ENCODE data around the gene DLEC1.

DLEC1 gene

GRCh38 chr3:38098376-38098723 lies 59.3 kb downstream of the DLEC1 start:
- Histone ChIP-seq H3K4me1 (ENCODE audit: insufficient read depth, insufficient read length) (peaks cover 17% of the 10 kb centered on the region), H3K36me3 (ENCODE audit: insufficient read depth, insufficient read length, low read length) (no peaks in the 10 kb centered on the region), H3K27me3 (ENCODE audit: insufficient read depth, insufficient read length) (peaks cover 3% of the 10 kb centered on the region), H3K9ac (ENCODE audit: insufficient read length, low read depth) (no peak overlapping the region), H3K9me3 (ENCODE audit: insufficient read depth, low read length) (no peaks in the 10 kb centered on the region), H3K4me3 (ENCODE audit: insufficient read length, low read depth) (no peak overlapping the region)
- no peak for TF ChIP-seq SUZ12 (IDR thresholded peaks at IDR 0.05; ENCODE audit: extremely low read depth, insufficient read depth, insufficient read length)
- TF ChIP-seq YY1 (IDR thresholded peaks at IDR 0.05; ENCODE audit: insufficient read depth, insufficient read length), result no peak
- TF ChIP-seq ZNF274 (IDR thresholded peaks at IDR 0.05; ENCODE audit: low read depth, low read length), result no peak
- no peak for DNase-seq (ENCODE audit: low read depth, low spot score)

DNA sequence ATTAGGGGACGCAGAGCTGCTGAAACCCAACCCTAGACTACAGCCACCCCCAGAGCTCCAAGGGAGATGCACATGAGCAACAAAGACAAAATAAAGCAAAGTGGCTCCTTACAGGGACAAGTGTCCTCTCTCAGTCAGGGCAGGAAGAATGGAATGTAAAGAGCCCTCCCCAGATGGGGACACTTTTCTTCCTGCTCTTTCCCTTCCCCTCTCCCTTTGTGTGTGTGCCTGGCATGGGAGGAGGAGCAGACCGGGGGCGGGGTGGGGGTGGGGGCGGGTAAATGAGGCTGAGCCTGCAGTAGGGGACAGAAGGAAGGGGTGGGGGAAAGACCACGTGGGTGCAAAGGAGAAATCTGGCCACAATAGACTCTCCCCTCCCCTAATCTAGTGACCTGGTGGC lies 60.5 kb downstream of the DLEC1 start:
- peak; percentile 50 for DNase-seq (ENCODE audit: low read depth, low spot score)
- H3K4me3 ChIP-seq (ENCODE audit: insufficient read length, low read depth), result no peak overlapping the region
- no peak for TF ChIP-seq ZNF274 (IDR thresholded peaks at IDR 0.05; ENCODE audit: low read depth, low read length)
- no peak for TF ChIP-seq YY1 (IDR thresholded peaks at IDR 0.05; ENCODE audit: insufficient read depth, insufficient read length)
- no peak for TF ChIP-seq SUZ12 (IDR thresholded peaks at IDR 0.05; ENCODE audit: extremely low read depth, insufficient read depth, insufficient read length)
- H3K36me3 ChIP-seq (ENCODE audit: insufficient read depth, insufficient read length, low read length), result no peaks in the 10 kb centered on the region
- peaks cover 17% of the 10 kb centered on the region for H3K4me1 ChIP-seq (ENCODE audit: insufficient read depth, insufficient read length)
- peak overlapping the region; percentile 34 for H3K9ac ChIP-seq (ENCODE audit: insufficient read length, low read depth)
- no peaks in the 10 kb centered on the region for H3K27me3 ChIP-seq (ENCODE audit: insufficient read depth, insufficient read length)
- H3K9me3 ChIP-seq (ENCODE audit: insufficient read depth, low read length), result no peaks in the 10 kb centered on the region

- Histone ChIP-seq H3K9me3 (ENCODE audit: insufficient read depth, low read length) (peaks cover 6% of the 10 kb centered on the region; the same call in 1 of the 2 replicates), H3K4me1 (ENCODE audit: insufficient read depth, insufficient read length) (peaks cover 17% of the 10 kb centered on the region), H3K36me3 (ENCODE audit: insufficient read depth, insufficient read length, low read length) (no peaks in the 10 kb centered on the region), H3K9ac (ENCODE audit: insufficient read length, low read depth) (peak overlapping the region; percentile 53), H3K4me3 (ENCODE audit: insufficient read length, low read depth) (no peak overlapping the region), H3K27me3 (ENCODE audit: insufficient read depth, insufficient read length) (no peaks in the 10 kb centered on the region)
- TF ChIP-seq ZNF274 (IDR thresholded peaks at IDR 0.05; ENCODE audit: low read depth, low read length), result no peak
- no peak for TF ChIP-seq SUZ12 (IDR thresholded peaks at IDR 0.05; ENCODE audit: extremely low read depth, insufficient read depth, insufficient read length)
- TF ChIP-seq YY1 (IDR thresholded peaks at IDR 0.05; ENCODE audit: insufficient read depth, insufficient read length), result no peak
- DNase-seq (ENCODE audit: low read depth, low spot score), result no peak
These were observed 61.5 kb downstream of the DLEC1 start for GRCh38 chr3:38100498-38100897.

DNA sequence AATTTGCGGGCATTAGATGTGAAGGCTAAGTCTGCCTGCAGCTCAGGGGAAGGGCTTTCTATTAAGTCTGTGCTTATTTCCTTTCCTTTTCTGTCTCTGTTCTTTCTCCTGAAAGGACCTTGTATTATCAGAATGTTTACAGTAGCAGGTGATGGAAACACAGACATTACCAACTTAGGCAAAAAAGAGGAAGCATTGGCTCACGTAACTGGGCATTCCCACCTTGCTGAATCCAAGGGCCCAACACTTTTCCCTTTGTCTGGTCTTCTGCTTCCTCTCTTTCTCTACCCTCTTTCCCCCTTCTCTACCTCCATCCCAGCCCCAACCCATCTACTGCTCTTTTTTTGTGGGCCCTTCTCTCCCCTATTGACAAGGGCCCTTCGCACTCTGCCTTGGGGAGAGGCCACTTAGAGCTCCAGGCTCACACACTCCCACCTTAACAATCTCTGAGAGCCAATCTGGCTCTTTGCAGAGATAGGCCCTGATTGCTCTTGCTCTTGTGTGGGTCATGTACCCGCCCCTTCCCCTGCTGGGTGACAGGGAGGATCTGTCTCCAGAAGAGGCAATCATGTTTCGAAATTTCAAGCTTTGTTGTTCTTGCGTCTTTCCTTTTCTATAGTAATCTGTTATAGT lies 62.9 kb downstream of the DLEC1 start:
- H3K9me3 ChIP-seq (ENCODE audit: insufficient read depth, low read length), result peaks cover 12% of the 10 kb centered on the region; the same call in 1 of the 2 replicates
- peaks cover 17% of the 10 kb centered on the region for H3K4me1 ChIP-seq (ENCODE audit: insufficient read depth, insufficient read length)
- no peak overlapping the region for H3K9ac ChIP-seq (ENCODE audit: insufficient read length, low read depth)
- H3K4me3 ChIP-seq (ENCODE audit: insufficient read length, low read depth), result no peak overlapping the region
- TF ChIP-seq YY1 (IDR thresholded peaks at IDR 0.05; ENCODE audit: insufficient read depth, insufficient read length) (no peak), SUZ12 (IDR thresholded peaks at IDR 0.05; ENCODE audit: extremely low read depth, insufficient read depth, insufficient read length) (no peak), ZNF274 (IDR thresholded peaks at IDR 0.05; ENCODE audit: low read depth, low read length) (no peak)
- H3K36me3 ChIP-seq (ENCODE audit: insufficient read depth, insufficient read length, low read length), result no peaks in the 10 kb centered on the region
- no peak for DNase-seq (ENCODE audit: low read depth, low spot score)
- no peaks in the 10 kb centered on the region for H3K27me3 ChIP-seq (ENCODE audit: insufficient read depth, insufficient read length)

GRCh38 chr3:38102444-38102814 lies 63.4 kb downstream of the DLEC1 start:
- no peak overlapping the region for H3K9ac ChIP-seq (ENCODE audit: insufficient read length, low read depth)

DNA sequence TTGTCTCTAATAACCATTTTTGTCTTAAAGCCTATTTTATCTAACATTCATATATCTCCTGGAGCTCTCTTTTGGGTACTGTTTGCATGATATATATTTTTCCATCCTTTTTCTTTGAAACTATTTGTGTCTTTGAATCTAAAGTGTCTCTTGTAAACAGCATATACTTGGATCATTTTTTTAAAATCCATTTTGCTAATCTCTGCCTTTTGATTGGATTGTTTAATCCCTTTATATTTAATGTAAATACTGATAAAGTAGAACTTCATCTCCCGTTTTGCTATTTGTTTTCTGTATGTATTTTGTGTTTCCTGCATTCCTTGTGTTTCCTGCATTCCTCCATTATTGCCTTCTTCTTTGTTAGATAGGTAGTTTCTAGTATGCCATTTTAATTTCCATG lies 66.5 kb downstream of the DLEC1 start:
- no peak for DNase-seq (ENCODE audit: low read depth, low spot score)
- Histone ChIP-seq H3K4me3 (ENCODE audit: insufficient read length, low read depth) (no peak overlapping the region), H3K27me3 (ENCODE audit: insufficient read depth, insufficient read length) (no peaks in the 10 kb centered on the region), H3K36me3 (ENCODE audit: insufficient read depth, insufficient read length, low read length) (no peaks in the 10 kb centered on the region), H3K4me1 (ENCODE audit: insufficient read depth, insufficient read length) (peaks cover 6% of the 10 kb centered on the region), H3K9ac (ENCODE audit: insufficient read length, low read depth) (no peak overlapping the region), H3K9me3 (ENCODE audit: insufficient read depth, low read length) (peaks cover 12% of the 10 kb centered on the region; the same call in 1 of the 2 replicates)
- TF ChIP-seq SUZ12 (IDR thresholded peaks at IDR 0.05; ENCODE audit: extremely low read depth, insufficient read depth, insufficient read length), result no peak

More at GRCh38 chr3:38102444-38102814, 63.4 kb downstream of the DLEC1 start:
- Histone ChIP-seq H3K4me3 (ENCODE audit: insufficient read length, low read depth) (no peak overlapping the region), H3K27me3 (ENCODE audit: insufficient read depth, insufficient read length) (no peaks in the 10 kb centered on the region), H3K36me3 (ENCODE audit: insufficient read depth, insufficient read length, low read length) (no peaks in the 10 kb centered on the region), H3K4me1 (ENCODE audit: insufficient read depth, insufficient read length) (peaks cover 17% of the 10 kb centered on the region), H3K9me3 (ENCODE audit: insufficient read depth, low read length) (peaks cover 12% of the 10 kb centered on the region; the same call in 1 of the 2 replicates)
- no peak for DNase-seq (ENCODE audit: low read depth, low spot score)
- TF ChIP-seq SUZ12 (IDR thresholded peaks at IDR 0.05; ENCODE audit: extremely low read depth, insufficient read depth, insufficient read length), result no peak

GRCh38 chr3:38107911-38108648 lies 69.1 kb downstream of the DLEC1 start:
- Histone ChIP-seq H3K36me3 (ENCODE audit: insufficient read depth, insufficient read length, low read length) (no peaks in the 10 kb centered on the region), H3K27me3 (ENCODE audit: insufficient read depth, insufficient read length) (no peaks in the 10 kb centered on the region)

More at GRCh38 chr3:38107911-38108648, 69.1 kb downstream of the DLEC1 start:
- H3K4me3 ChIP-seq (ENCODE audit: insufficient read length, low read depth), result no peak overlapping the region
- no peak for DNase-seq (ENCODE audit: low read depth, low spot score)
- H3K9me3 ChIP-seq (ENCODE audit: insufficient read depth, low read length), result peaks cover 12% of the 10 kb centered on the region; the same call in 1 of the 2 replicates
- TF ChIP-seq YY1 (IDR thresholded peaks at IDR 0.05; ENCODE audit: insufficient read depth, insufficient read length) (no peak), ZNF274 (IDR thresholded peaks at IDR 0.05; ENCODE audit: low read depth, low read length) (no peak), SUZ12 (IDR thresholded peaks at IDR 0.05; ENCODE audit: extremely low read depth, insufficient read depth, insufficient read length) (no peak)
- no peak overlapping the region for H3K9ac ChIP-seq (ENCODE audit: insufficient read length, low read depth)
- H3K4me1 ChIP-seq (ENCODE audit: insufficient read depth, insufficient read length), result peaks cover under 1% of the 10 kb centered on the region

Measured in NT2/D1 (cell line).